HG03575 (cell line): ENCODE results near the gene PACSIN2.

Experiments
- ATAC-seq: cut with Tn5 transposase; IDR thresholded peaks from one replicate; pipeline ENCODE4 v1.9.1; 2021; ENCODE audit not compliant: unreplicated experiment, insufficient number of reproducible peaks, low FRiP score; ENCODE audit errors: extremely low read depth

PACSIN2 gene

DNA sequence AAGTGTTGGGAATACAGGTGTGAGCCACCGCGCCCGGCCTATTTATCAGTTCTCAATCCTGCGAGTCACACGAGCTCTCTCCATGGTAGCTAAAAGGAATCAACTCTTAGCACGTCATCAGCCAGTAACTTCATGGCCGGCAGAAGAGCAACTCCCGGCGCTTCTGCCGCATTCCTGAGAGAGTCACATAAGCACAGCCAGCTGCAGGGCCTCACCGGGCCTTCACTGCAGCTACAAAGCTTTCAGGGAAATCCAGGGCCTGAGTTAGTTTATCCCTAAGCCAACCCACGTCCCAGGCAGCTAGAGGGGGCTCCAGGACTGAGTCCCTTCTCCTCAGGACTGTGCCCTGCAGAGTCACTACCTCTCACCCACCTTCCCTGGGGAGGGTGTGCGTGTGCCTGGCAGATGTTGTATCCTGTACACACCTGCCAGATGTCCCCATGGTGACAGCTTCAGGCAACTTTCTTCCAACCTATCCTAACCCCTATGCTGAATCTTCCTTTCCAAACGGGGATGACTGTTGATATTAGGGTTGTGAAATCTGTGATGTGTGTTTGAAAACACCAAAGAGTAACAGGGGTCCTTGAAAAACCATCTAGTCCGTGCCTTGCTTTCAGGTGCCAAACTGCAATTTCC, 112.0 kb downstream of the PACSIN2 start:
- ATAC-seq: no peak

DNA sequence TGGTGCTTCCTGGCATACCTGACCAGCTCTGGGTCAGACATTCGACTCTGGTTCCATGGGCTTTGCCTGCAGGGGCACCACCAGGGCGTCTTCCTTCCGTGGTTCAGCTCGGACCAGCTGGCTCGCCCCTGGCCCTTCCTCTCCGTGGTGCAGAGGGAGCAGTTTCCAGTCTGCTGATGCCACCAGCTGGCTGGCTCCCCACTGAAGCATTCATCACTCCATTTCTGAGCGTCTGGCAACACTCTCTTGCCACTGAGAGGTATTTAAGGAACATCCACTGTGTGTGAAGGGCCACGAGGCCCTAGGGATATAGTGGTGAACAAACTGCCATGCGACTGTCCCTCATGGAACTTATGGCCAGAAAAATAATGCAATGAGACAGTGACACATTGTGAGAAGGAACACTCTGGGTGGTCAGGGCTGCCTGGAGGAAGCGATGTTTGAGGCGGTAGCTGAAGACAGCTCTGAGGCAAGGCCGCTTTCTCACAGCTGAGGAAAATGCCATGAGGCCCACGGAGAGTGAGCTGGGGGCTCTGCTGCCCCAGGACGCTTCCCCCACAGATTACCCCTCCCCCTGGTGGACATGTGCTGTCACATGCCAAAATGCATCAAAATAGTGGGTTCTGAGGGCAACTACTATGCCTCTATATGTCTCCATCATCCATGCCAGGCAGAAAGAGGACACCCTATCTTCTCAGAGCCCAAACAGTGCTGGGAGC, 113.0 kb downstream of the PACSIN2 start:
- no peak for ATAC-seq

DNA sequence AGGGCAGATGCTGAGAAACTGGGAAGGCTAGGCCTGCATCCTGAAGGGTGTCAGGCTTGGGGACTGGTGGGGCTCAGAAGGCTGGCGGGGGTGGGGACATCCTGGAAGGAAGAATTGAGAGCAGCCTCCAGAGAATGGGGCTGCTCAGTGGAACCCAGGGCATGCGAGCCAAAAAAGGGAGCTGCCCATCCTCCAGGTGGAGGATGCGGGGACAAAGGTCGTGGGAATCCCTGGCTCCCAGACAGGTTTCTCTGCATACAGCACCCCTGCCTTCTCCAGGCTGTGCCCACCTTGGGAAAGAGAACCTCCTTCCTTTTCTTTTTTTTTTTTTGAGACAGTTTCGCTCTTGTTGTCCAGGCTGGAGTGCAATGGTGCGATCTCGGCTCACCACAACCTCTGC, 117.0 kb downstream of the PACSIN2 start:
- no peak for ATAC-seq

DNA sequence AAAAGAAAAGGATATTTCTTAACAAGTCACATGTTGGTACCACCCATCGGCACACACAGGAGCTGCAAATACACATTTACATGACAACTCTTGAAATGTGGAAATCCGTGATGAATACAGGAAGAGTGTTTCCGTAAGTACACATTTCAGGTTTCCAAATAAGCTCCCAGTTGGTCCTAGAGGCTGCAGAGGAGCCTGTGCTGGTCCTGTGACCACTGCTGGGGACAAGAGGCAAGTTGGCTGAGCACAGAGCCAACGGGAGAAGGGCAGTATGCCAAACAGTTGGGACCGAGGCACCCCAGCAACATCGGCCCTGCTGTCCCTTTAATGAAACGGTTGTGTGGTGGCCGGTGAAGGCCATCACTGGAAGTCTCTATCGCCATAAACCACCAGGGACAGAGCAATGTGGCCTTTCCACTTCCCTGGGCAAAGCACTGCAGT, 119.4 kb downstream of the PACSIN2 start:
- ATAC-seq: no peak

DNA sequence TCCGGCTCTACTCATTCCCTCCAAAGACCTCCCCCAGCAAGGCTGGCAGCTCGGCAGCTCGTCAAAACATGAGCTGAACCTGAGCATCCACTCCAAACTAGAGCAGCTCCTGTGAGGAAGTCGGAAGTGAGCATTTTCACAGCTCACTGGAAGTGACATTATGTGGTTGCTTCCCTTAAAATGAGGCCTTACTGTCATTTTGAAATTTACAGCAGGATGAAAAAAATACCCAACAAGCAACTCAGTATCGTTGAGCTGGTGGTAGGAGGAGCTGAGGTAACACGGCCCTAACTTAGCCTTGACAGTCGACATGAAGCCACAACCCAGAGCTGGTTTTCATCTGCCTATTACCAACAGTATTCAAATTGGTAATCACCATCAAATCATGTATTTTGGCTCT, 119.9 kb downstream of the PACSIN2 start:
- no peak for ATAC-seq

DNA sequence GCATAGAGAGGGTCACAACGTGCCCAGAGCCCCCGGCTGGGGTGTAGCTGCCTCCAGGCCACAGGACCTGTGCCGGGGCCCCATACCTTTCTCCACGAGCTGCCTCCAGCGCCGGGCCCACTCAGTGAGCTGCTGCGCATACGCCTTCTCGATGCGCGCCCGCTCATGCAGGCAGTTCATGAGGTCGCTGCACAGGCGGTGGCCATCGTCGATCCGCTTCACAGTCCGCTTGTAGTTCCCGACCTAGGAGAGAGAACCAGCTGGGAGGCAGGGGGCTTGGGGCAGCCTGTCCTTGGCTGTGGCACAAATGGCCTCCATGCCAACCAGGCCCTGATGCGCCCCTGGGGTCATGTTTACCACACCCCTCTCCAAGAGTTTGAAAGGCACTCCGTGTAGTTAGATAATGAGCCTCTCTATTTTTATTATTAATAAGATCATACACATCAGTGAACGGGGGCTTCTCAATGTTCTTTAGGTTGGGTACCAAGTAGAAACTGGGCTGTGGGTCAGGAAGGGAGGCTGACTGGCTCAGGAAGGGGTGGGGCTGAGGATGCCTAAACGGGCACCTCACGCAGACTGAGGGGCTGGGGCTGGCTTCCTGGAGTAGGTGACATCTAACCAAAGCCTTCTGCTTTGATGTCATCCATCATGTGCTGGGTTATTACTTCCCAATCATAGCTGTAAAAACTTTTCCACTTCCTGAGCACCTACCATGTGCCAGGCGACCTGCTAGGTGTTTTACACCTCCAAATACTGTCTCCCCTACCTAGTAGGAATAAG, 121.4 kb downstream of the PACSIN2 start:
- no peak for ATAC-seq

DNA sequence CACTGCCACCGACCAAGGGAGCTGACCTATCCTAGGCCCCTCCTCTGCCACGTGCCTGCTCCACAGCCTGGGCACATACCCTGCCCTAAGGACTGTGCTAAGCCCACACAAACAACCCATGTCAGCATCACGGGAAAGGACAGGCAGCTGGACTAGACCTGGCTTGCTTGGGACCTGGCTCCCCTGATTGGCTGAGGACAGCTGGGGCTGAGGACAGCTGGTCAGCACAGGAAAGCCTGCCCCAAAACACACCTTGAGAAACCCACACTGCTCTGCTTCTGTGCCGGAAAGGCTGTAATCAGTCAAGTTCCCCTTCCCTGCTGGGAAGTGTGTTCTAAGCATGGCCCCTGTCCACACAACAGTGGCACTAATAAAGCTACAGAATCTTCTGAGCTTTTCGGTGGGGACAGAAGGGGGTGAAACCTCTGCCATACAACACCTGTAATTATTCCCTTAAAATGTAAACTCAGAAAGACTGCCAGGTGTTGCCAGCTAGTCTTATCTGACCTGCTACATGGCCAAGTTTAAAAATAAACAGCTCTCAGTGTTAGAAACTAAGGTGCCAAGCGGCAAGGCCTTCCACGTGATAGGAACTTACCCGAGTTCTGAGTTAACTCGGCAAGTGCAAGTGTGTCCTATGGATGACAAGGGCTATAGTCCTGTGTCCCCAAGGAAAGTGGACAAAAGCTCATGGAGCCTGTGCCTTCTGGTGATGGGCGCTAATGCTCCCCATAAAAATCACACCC, 122.2 kb downstream of the PACSIN2 start:
- ATAC-seq: no peak

DNA sequence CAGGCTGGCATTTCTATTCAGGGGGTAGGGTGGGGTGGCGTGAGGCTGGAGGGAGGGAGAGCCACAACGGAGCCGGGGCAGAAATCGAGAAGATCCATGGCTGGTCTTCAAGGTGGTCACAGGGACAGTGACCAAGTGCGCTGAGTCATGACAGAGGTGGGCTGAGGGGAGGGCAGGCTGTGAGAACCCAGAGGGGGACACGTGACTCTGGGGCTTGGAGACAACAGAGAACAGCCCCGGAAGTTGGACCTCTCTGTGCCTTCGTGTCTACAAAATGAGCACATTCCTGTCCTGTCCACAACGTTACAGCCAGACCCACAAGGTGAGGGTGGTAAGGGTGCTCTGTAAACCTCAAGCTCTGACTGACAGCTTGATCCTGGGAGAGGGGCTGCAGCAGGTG, 122.8 kb downstream of the PACSIN2 start:
- no peak for ATAC-seq

DNA sequence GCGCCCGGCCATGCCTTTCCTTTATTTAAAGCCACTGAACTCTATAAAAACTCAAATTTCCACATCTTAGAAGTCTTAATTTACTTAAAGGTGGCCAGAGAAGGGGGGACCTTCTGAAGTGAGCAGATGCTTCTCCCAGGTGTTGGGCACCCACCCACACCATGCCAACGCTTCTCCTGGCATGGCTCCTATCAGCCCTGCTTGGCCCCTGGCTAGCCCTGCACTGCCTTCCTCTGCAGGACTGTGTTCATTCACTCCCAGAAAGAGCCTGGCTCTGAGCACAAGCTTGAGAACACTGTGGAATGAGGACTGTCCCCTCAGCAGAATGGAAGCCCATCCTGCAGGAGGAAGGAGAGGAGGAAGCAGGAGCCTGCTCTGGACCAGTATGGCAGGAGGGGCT, 123.3 kb downstream of the PACSIN2 start:
- ATAC-seq: no peak

DNA sequence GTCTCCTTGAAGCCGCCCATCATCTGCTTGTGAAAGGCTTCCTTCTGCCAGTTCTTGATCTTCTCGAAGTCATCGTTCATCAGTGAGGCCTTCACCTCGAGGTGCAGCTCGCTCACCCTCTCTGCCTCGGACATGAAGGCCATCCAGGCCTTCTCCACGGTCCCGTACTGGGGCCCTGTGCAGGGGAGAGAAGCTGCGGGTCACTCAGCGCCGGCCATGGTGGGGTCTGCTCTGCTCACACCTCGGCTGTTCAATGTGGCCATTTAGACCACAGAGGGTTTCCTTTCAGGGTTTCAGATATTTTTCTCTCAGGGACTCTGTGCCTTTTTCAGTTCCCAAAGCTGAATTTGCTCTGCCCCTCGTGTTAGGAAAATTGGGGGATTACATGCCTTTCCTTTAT, 123.9 kb downstream of the PACSIN2 start:
- no peak for ATAC-seq

DNA sequence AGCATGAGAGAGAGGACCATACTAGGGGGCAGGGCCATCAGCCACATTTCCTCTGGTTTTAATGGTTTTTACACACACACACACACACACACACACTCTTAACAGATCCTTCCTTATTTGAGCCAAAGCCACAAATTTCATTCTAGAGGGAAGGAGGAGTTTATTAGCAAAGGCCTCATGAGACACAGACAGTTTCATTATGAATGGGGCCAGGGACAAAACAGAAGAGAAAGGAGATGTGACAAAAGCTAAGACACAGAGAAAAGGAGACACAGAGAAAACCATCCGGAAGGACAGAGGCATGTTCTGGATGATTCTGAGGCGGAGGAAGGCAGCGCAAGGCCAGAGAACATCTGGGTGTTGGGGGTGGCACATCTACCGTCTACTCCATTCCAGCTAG, 125.6 kb downstream of the PACSIN2 start:
- no peak for ATAC-seq

DNA sequence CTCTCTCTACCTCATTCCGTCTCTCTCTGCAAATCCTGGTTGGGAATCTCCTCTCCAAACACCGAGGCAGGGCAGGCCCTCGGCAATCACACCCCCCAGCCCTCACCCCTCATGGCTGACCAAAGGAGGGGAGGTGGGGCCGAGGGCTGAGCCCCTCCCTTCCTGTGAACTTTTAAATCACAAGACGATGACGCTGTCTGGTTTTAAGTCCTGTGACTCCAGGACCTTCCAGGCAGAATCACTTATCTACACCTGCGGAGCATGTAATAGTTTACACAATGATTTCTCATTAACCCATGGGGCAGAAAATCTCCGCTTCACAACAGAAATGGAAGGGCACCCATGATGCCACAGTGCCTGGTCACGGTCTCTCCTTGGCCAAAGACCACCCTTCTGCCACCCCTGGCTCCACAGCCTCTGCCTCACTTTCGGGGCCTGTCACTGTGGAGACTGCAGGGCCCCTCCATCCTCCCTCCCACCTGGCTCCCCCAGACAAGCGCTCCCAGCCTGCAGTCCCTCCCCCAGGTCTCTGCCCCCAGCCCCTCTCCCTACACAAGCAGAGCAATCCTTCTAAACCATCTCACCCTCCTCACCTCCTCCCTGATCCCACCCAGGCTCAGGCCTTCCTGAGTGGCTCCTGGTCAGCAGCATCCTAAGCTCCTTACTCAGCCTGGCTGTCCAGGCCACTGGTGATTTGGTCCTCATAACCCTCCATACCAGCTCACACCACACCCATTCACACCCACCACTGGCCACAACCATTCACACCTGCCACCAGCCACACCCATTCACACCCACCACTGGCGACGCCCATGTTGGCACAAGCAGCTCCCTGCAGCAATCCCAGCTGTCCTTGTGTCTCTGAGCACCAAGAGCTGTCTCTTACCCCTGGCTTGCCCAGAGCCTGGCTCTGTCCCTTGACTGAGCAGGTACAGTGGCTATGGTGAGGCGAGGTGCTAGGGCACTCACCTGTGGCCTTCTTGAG, 127.1 kb downstream of the PACSIN2 start:
- no peak for ATAC-seq

DNA sequence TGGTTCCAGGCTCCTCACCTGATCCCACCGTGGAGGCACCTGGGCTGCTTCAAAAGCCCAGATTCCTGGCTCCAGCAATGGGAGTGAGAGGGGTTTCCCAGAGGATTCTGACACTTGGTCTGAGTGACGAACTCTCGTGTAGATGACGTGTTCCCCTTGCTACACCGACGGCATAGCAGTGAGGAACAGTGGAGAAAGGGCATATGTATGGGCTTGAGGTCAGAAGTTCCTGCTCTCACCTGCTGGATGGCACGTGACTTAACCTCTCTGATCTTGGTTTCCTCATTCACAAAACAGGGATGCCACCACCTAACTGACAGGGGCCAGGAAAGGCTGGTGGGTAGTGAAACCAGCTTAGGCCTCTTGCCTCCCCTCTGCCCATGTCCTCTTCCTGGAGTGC, 127.8 kb downstream of the PACSIN2 start:
- ATAC-seq: no peak

DNA sequence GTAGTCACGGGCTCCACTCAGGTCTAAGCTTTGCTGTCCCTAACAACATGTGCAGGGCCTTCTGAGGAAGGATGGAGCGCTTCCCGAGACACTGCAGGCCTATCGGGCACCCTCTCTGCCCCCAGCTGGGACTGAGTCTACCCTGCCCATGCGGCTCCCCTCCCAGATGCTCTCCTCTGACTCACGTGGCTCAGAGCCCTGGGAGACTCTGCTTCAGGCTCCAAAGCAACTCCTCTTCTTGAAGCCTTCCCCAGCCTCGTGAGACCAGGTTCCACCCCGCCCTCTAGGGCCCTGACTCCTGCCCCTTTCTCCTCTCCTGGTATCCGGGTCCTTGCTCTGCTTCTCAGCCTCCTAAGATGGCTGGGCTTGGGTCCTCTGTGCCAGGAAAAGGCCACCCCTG, 129.5 kb downstream of the PACSIN2 start:
- ATAC-seq: no peak

DNA sequence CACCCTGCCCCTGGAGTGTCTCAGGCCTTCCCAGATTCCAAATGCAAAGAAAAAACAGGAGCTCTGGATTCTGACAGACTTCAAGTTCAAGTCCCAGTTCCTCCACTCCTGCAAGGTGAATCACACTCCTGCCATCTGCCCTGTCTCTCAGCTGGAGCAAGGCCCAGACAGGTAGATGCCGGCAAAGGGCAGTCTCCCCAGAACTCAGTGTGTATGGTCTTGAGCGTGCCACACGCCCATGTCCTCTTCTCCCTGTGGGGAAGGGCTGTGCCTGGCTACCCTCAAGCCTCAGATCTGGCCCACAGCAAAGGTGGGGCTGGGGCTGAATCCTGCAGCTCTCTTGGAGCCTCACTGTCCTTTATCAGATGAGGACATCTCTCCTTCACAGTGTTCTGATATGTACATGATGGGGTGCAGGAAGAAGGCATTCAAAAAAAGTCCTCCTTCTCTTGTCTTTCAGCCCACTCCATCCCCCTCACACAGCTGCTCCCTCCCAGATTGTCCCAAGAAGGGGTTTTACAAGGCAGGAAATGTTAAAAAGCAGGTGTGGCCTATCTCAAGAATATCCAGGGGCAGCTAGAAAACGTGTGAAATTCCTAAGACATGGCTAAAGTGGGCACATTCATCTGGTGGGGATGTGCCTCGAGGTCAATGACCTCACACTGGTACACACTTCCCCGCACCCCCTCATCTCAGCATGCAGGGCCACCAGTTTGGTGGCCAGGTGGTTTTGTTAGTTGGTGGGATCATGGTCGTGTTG, 130.2 kb downstream of the PACSIN2 start:
- ATAC-seq: no peak

DNA sequence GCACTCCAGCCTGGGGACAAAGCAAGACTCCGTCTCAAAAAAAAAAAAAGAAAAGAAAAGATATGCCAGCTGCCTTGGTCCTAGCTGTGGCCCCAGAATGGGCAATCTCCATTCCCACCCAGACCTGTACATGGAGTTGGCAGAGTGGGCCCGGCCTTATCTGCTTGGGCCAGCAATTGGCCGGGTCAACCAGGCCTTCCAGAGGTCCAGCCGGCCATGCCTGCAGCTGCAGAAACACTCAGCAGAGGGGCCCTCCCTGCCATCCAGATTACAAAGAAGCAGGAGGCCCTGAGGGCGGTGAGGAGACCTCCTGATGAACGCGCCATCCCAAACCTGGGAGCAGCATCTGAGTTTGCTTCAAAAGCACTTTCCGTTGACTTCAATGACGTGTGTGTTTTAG, 131.0 kb downstream of the PACSIN2 start:
- no peak for ATAC-seq

DNA sequence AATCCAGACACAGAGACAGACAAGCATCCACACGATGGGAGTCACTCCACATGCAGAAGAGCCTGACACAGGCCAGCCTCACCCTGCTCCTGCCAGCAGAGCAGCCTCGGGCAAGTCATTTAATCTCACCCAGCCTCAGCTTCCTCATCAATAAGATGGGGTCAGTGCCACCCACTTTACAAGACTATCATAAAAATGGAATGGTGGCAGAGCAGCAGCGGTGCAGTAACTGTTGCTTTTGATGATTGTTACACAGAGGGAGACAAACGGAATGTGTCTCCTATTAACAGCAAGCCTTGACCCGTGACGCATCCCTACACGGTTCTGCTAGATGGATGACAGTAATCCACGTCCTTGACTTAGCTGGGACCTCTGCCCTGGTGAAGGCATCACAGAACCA, 131.8 kb downstream of the PACSIN2 start:
- ATAC-seq: no peak
